Uterus (tissue), 4 donors: ENCODE data around the gene GPR151. TPM values are rescaled to one million over a fixed set of nuclear protein-coding genes. Genes with fewer than 3 reads are reported as not detected.

Experiments
- DNase-seq, 2 donors: peaks; one replicate each; pipeline ENCODE4 v3.0.0-alpha.2; 2019 to 2020
- H3K27ac ChIP-seq, 2 donors: fragments of 200-600 bp; sonication (generic); 1 replicate in 1 of 2; 2 replicates in 1 of 2; pipeline ENCODE4 v1.5.1; 2016 to 2018
- H3K27me3 ChIP-seq, 2 donors: fragments of 200-600 bp; sonication (generic); one replicate each; pipeline ENCODE4 v1.5.1; 2018 to 2019; ENCODE audit warnings: control low read depth in 1 of 2
- H3K36me3 ChIP-seq, 2 donors: fragments of 200-600 bp; sonication (generic); one replicate each; pipeline ENCODE4 v1.5.1; 2019; ENCODE audit warnings: control low read depth in 1 of 2
- H3K4me1 ChIP-seq, 2 donors: fragments of 200-600 bp; sonication (generic); one replicate each; pipeline ENCODE4 v1.5.1; 2018 to 2019; ENCODE audit warnings: control low read depth in 1 of 2
- H3K4me3 ChIP-seq, 2 donors: fragments of 200-600 bp; sonication (generic); 1 replicate in 1 of 2; 2 replicates in 1 of 2; pipeline ENCODE4 v1.5.1; 2018 to 2019; ENCODE audit warnings: mild to moderate bottlenecking in 1 of 2
- H3K9me3 ChIP-seq, 2 donors: fragments of 200-600 bp; sonication (generic); one replicate each; pipeline ENCODE4 v1.5.1; 2019; ENCODE audit warnings: control low read depth in 1 of 2
- POLR2A ChIP-seq, 2 donors: fragments of 450-650 bp; IDR thresholded peaks; one replicate each; pipeline ENCODE4 v1.6.1; 2016; ENCODE audit warnings: antibody characterized with exemption in 2 of 2, mild to moderate bottlenecking in 1 of 2, moderate library complexity in 1 of 2
- intact Hi-C: fragments of 100-400 bp; cut with DNase I; formaldehyde crosslinking; loops from one replicate; pipeline ENCODE4 v1.15.1; 2023; ENCODE audit warnings: low total_unique reads
- total RNA-seq, 4 donors: library from RNA; depleted of rRNA in 3 of 4; stranded (reverse); fragments of >200 nt in 3 of 4; gene quantifications; one replicate each; pipeline versions ENCODE4 v1.1.0 to v1.2.4, GENCODE V29; 2014 to 2023
- TF ChIP-seq, protein P1 (sequence below), 4 experiments: fragments of 200-600 bp in 2 of 4; fragments of 450-650 bp in 2 of 4; sonication (generic) in 2 of 4; IDR thresholded peaks; one replicate each; pipeline ENCODE4 v1.5.1; 2016 to 2019; ENCODE audit warnings: antibody characterized with exemption in 4 of 4, mild to moderate bottlenecking in 2 of 4, moderate library complexity in 1 of 4
- donor health status: DM: yes; HTN: yes; CAD: no.

The GPR151 gene
- total RNA-seq, 4 donors from 2014 or later, result not detected

DNA sequence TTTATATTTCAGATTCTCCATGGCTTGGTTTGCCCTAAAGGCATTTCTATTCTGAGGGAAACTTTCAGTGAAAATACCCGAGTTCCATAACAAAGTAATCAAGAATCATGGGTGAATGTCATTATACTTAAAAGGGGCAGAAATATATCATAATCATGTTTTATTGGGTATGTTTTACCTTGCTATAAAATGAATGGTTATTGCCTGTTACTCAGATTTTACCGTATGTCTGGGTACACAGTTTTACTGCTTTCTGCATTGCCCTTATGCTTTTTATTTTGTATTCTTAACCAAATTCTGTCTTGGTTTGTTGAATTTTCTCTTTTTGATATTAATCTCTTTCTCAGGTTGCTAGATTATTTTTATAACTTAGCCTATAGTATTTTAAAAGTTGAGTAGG, 2.5 kb downstream of the GPR151 start:
- H3K36me3 ChIP-seq, result no peaks in the 10 kb centered on the region
- TF ChIP-seq, protein P1, sequence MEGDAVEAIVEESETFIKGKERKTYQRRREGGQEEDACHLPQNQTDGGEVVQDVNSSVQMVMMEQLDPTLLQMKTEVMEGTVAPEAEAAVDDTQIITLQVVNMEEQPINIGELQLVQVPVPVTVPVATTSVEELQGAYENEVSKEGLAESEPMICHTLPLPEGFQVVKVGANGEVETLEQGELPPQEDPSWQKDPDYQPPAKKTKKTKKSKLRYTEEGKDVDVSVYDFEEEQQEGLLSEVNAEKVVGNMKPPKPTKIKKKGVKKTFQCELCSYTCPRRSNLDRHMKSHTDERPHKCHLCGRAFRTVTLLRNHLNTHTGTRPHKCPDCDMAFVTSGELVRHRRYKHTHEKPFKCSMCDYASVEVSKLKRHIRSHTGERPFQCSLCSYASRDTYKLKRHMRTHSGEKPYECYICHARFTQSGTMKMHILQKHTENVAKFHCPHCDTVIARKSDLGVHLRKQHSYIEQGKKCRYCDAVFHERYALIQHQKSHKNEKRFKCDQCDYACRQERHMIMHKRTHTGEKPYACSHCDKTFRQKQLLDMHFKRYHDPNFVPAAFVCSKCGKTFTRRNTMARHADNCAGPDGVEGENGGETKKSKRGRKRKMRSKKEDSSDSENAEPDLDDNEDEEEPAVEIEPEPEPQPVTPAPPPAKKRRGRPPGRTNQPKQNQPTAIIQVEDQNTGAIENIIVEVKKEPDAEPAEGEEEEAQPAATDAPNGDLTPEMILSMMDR (IDR thresholded peaks at IDR 0.05), result no peak
- no peak for TF ChIP-seq POLR2A (IDR thresholded peaks at IDR 0.05)
- intact Hi-C loops, result no loop called here
- no peak overlapping the region for H3K27ac ChIP-seq
- no peaks in the 10 kb centered on the region for H3K27me3 ChIP-seq
- H3K4me3 ChIP-seq, result no peak overlapping the region
- H3K9me3 ChIP-seq, result no peaks in the 10 kb centered on the region
- H3K4me1 ChIP-seq, result no peaks in the 10 kb centered on the region
- no peak for DNase-seq

DNA sequence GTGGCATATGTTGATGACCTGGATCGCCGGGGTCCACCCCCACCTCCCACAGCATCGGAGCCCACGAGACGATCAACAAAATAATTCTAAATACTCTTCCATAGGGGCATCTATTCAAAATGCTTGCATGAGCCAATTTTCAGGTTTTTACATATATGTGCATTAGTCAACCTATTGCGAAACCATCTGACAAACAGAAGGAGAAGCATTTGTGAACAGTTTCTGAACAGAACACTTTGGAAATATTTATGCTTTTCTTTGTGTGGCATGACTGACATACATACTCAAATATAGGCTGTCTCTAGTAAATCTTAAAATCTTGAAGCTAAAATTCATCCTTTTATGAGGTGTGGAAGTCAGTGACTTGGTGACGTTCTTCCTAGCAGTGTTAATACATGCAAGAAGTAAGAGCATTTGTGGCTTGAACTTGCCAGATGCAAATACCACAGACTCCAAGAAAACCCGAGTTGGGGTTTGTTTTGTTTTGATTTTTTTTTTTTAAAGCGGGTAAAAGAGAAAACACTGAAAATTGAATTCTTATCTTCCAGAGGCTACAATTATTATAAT, 5.3 kb downstream of the GPR151 start:
- intact Hi-C loops, result no loop called here
- H3K4me3 ChIP-seq, result no peak overlapping the region
- H3K27ac ChIP-seq, result no peak overlapping the region
- H3K36me3 ChIP-seq, result no peaks in the 10 kb centered on the region
- no peaks in the 10 kb centered on the region for H3K27me3 ChIP-seq
- no peaks in the 10 kb centered on the region for H3K9me3 ChIP-seq
- H3K4me1 ChIP-seq, result no peaks in the 10 kb centered on the region
- TF ChIP-seq POLR2A (IDR thresholded peaks at IDR 0.05), result no peak
- TF ChIP-seq, protein P1 (IDR thresholded peaks at IDR 0.05), result no peak
- no peak for DNase-seq

DNA sequence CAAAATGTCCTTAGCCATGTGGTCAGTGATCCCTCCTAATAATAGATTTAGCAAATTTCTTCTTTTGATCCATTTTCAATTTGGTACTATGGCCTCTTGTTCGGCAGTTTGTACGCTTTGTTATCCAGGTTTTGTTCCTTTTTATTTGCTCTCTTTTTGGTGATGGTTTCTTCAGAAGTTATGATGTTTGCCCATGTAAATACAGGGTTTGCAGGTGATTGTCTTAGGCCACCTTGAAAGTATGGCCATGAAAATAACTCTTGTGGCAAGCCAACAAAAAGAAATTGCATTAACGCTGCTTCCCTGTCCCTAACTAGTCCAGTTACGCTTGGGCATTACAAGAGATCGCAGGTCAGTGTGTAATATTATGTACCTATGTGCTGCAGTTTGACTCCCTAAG, 8.6 kb downstream of the GPR151 start:
- Histone ChIP-seq H3K36me3 (no peaks in the 10 kb centered on the region), H3K27ac (no peak overlapping the region)
- intact Hi-C loops, result no loop called here

DNA sequence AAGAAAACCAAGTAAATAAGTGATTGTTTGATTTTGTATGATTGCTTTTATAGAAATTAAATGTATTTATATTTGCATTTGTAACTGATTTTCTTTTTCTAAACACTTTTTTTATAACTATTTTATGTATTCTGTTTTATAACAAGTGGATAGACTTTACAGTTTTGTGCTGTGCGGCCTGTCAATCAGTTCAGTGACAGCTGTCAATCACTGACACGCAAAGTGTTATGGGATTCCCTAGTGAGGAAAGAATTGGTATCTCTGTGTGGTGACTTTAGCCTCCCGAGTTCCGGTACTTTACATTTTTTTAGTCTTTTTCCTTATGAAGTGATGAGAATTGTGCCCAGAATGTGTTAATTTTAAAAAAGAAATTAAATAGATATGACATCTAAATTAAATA, 16.3 kb downstream of the GPR151 start:
- TF ChIP-seq, protein P1 (IDR thresholded peaks at IDR 0.05), result no peak
- no peak for TF ChIP-seq POLR2A (IDR thresholded peaks at IDR 0.05)
- H3K36me3 ChIP-seq, result no peaks in the 10 kb centered on the region
- intact Hi-C loops, result no loop called here

More for the DNA sequence above, 8.6 kb downstream of the GPR151 start:
- DNase-seq, result no peak
- no peak overlapping the region for H3K4me3 ChIP-seq
- H3K4me1 ChIP-seq, result no peaks in the 10 kb centered on the region
- no peaks in the 10 kb centered on the region for H3K27me3 ChIP-seq
- TF ChIP-seq, protein P1 (IDR thresholded peaks at IDR 0.05), result no peak
- TF ChIP-seq POLR2A (IDR thresholded peaks at IDR 0.05), result no peak
- no peaks in the 10 kb centered on the region for H3K9me3 ChIP-seq

DNA sequence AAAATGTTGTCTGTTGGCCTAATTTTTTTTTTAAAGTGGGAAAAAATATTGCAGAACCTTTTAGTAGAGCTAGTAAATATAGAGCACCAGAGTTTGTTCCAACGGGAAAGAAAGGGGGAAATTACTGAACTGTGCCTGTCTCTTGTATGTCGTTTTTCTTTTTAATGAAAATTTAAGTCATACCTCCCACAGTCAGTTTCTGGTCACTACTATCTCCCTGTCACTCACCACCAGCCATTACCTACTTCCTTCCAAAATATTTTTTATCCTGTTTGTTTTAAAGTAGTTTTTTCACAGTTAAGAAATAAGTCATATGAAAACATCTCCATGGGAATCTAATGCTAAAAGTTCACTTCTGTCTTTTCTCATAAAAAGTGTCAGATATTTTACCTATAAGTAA, 21.3 kb downstream of the GPR151 start:
- Histone ChIP-seq H3K4me3 (no peak overlapping the region), H3K9me3 (no peaks in the 10 kb centered on the region), H3K36me3 (peaks cover 0 to 4% of the 10 kb centered on the region in 2 donors), H3K27ac (no peak overlapping the region), H3K4me1 (no peaks in the 10 kb centered on the region), H3K27me3 (no peaks in the 10 kb centered on the region)
- intact Hi-C loops, result no loop called here
- no peak for DNase-seq
- no peak for TF ChIP-seq POLR2A (IDR thresholded peaks at IDR 0.05)
- TF ChIP-seq, protein P1 (IDR thresholded peaks at IDR 0.05), result no peak

More for the DNA sequence above, 16.3 kb downstream of the GPR151 start:
- Histone ChIP-seq H3K27ac (no peak overlapping the region), H3K4me1 (no peaks in the 10 kb centered on the region), H3K4me3 (no peak overlapping the region), H3K27me3 (no peaks in the 10 kb centered on the region), H3K9me3 (no peaks in the 10 kb centered on the region)
- DNase-seq, result no peak
